ENCODE results near the gene EPS8L2.
"Not testable (repeated sequence)": the region's sequence is repeated elsewhere in the genome, so short reads cannot be mapped to it uniquely, and the experiment has no call there.

The EPS8L2 gene

GRCh38 chr11:705646-706438, at the start of gene EPS8L2:
Gene EPS8L2 (plus strand): TSS chr11:706231. CDS start chr11:709408, 3,177 bp downstream.
- DNase-seq, result no peak

GRCh38 chr11:656426-656825, 49.6 kb upstream of the EPS8L2 start:
- DNase-seq, result no peak

GRCh38 chr11:656866-657265, 49.2 kb upstream of the EPS8L2 start:
- DNase-seq, result no peak

- no peak for DNase-seq
Observed at GRCh38 chr11:657691-658126, 48.3 kb upstream of the EPS8L2 start.

GRCh38 chr11:659532-660085, 46.4 kb upstream of the EPS8L2 start:
- DNase-seq, result no peak

- no peak for DNase-seq
Observed at GRCh38 chr11:660281-660680, 45.8 kb upstream of the EPS8L2 start.

- DNase-seq, result no peak
Observed at GRCh38 chr11:660681-661444, 45.2 kb upstream of the EPS8L2 start.

- peak; percentile 49 for DNase-seq
Observed at GRCh38 chr11:662689-663274, 43.2 kb upstream of the EPS8L2 start.

- DNase-seq, result no peak
Observed at GRCh38 chr11:665062-665703, 40.8 kb upstream of the EPS8L2 start.

- no peak for DNase-seq
Observed at GRCh38 chr11:665704-666281, 40.2 kb upstream of the EPS8L2 start.

GRCh38 chr11:673866-674265, 32.2 kb upstream of the EPS8L2 start:
- no peak for DNase-seq

- DNase-seq, result no peak
Observed at GRCh38 chr11:674406-674805, 31.6 kb upstream of the EPS8L2 start.

GRCh38 chr11:678297-678696, 27.7 kb upstream of the EPS8L2 start:
- no peak for DNase-seq

- no peak for DNase-seq
Observed at GRCh38 chr11:679271-680207, 26.5 kb upstream of the EPS8L2 start.

GRCh38 chr11:680476-680875, 25.6 kb upstream of the EPS8L2 start:
- no peak for DNase-seq

GRCh38 chr11:680970-681369, 25.1 kb upstream of the EPS8L2 start:
- DNase-seq, result no peak

GRCh38 chr11:686451-687243, 19.4 kb upstream of the EPS8L2 start:
- no peak for DNase-seq

- no peak for DNase-seq
Observed at GRCh38 chr11:687751-688150, 18.3 kb upstream of the EPS8L2 start.

- DNase-seq, result no peak
Observed at GRCh38 chr11:688681-689080, 17.4 kb upstream of the EPS8L2 start.

GRCh38 chr11:689625-690024, 16.4 kb upstream of the EPS8L2 start:
- DNase-seq, result no peak

GRCh38 chr11:690244-690643, 15.8 kb upstream of the EPS8L2 start:
- DNase-seq, result not testable (repeated sequence)
